ENCODE data around the gene ZNF775. TPM values are rescaled to one million over a fixed set of nuclear protein-coding genes. Genes with fewer than 3 reads are reported as not detected.
"Not testable (repeated sequence)": the region's sequence is repeated elsewhere in the genome, so short reads cannot be mapped to it uniquely, and the experiment has no call there.

ZNF775 gene
- total and polyA plus RNA-seq, 8 donors = 4.0 to 11.7 (median 5.8) TPM

DNA sequence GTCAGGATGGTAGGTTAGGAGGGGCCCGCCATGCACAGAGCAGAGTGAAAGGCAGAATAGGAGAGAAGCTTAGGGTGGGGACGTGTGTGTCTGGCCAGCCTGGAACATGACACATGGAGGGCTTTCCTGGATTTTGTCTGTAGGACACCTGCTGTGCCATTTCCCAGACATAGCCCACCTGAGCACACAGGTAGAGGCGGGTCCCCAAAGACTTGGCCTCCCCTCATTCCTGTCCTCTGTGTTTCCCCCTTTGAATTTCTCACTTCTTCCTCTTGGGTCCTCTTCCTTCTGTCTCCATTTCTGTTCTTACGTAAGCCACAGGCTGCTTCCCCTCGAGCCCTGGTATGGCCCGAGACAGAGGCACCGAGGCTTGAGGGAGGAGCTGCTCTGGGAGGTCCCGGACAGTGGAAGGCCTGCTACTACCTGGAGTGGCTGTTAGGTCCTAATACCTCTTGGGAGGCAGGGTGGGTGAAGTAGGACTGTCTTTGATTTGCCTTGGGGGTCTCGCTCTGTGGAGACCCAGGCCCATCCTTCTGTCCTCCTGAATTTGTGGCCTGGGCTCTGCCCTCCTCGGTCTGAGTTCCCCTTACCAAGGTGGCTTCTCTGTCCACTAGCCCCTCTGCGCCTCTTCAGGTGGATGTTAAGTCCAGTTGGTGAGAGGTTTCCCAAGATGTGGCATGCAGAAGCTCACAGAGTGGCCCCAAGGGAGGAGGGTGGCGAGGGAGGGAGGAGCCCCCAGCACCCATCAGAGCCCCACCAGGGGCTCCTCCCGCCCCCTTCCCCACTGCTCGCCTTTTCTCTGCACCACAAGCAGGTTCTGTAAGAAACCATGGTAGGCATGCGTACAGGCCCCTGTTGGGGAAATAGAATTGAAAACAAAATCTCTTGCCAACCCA is 5.5 kb downstream of the ZNF775 start:
- ATAC-seq (no peak), DNase-seq (peak in 1 of 4 donors; percentile 78)
- H3K27ac ChIP-seq = peak overlapping the region in 1 of 2 donors; percentile 64
- H3K27me3 ChIP-seq = no peaks in the 10 kb centered on the region
- H3K4me3 ChIP-seq = no peak overlapping the region
- TF ChIP-seq, protein P1, sequence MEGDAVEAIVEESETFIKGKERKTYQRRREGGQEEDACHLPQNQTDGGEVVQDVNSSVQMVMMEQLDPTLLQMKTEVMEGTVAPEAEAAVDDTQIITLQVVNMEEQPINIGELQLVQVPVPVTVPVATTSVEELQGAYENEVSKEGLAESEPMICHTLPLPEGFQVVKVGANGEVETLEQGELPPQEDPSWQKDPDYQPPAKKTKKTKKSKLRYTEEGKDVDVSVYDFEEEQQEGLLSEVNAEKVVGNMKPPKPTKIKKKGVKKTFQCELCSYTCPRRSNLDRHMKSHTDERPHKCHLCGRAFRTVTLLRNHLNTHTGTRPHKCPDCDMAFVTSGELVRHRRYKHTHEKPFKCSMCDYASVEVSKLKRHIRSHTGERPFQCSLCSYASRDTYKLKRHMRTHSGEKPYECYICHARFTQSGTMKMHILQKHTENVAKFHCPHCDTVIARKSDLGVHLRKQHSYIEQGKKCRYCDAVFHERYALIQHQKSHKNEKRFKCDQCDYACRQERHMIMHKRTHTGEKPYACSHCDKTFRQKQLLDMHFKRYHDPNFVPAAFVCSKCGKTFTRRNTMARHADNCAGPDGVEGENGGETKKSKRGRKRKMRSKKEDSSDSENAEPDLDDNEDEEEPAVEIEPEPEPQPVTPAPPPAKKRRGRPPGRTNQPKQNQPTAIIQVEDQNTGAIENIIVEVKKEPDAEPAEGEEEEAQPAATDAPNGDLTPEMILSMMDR (IDR thresholded peaks at IDR 0.05) = no peak
- peaks cover 6 to 34% of the 10 kb centered on the region in 2 donors for H3K4me1 ChIP-seq
- intact Hi-C loops (cut with DNase I) = no loop called here
- H3K36me3 ChIP-seq = no peaks in the 10 kb centered on the region
- H3K9me3 ChIP-seq = no peaks in the 10 kb centered on the region

DNA sequence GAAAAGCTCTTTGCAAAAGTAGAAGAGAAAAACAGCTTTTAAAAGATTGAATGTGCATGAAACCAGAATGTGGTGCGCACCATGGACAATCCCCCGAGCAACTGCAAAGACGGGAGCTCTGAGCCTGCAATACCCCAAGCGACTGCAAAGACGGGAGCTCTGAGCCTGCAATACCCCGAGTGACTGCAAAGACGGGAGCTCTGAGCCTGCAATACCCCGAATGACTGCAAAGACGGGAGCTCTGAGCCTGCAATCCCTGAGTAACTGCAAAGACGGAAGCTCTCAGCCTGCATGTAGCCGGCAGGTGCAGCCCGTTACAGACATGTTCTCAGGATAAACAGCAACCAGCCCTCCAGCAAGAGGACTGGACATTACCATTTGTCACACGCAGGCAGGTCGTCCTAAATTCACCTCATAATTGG is 6.2 kb downstream of the ZNF775 start:
- H3K4me3 ChIP-seq = no peak overlapping the region
- ATAC-seq = no peak
- H3K4me1 ChIP-seq = peaks cover 2 to 27% of the 10 kb centered on the region in 2 donors
- DNase-seq = peak in 2 of 4 donors; percentile 13 to 16
- intact Hi-C loops (cut with DNase I) = no loop called here
- TF ChIP-seq, protein P1 (IDR thresholded peaks at IDR 0.05) = no peak
- H3K27ac ChIP-seq = no peak overlapping the region
- H3K36me3 ChIP-seq = no peaks in the 10 kb centered on the region
- H3K27me3 ChIP-seq = no peaks in the 10 kb centered on the region
- H3K9me3 ChIP-seq = no peaks in the 10 kb centered on the region

- H3K36me3 ChIP-seq; H3K27me3 ChIP-seq; H3K27ac ChIP-seq; H3K9me3 ChIP-seq; DNase-seq; ATAC-seq; intact Hi-C loops (cut with DNase I); H3K4me3 ChIP-seq: not testable (repeated sequence)
- peaks cover 2 to 23% of the 10 kb centered on the region in 2 donors for H3K4me1 ChIP-seq
Observed at GRCh38 chr7:150385884-150386283, 6.8 kb downstream of the ZNF775 start.

DNA sequence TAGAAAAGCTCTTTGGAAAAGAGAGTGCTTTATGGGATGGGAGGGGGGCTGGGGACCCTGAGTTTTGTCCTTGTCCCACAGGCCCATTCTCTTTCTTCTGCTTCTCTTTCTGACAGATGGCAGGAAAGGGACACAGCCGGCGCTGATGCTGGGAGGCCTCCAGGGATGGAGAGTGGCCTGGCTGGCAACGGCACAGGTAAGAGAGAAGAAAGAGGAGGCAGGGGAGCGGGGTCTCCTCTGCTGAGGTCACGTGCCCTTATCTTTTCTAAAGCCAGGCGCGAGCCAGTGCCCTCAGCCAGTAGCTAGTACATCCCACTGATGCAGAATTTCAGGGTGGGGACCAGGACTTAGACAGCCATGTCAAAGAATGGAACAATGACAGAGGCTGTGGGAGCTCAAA is 9.2 kb downstream of the ZNF775 start:
- Histone ChIP-seq H3K9me3 (no peaks in the 10 kb centered on the region), H3K27me3 (no peaks in the 10 kb centered on the region), H3K4me3 (no peak overlapping the region), H3K27ac (no peak overlapping the region), H3K36me3 (no peaks in the 10 kb centered on the region), H3K4me1 (peaks cover 2 to 23% of the 10 kb centered on the region in 2 donors)
- DNase-seq = peak in 2 of 4 donors; percentile 19 to 63
- ATAC-seq = no peak
- TF ChIP-seq, protein P1 (IDR thresholded peaks at IDR 0.05) = no peak
- intact Hi-C loops (cut with DNase I) = no loop called here

DNA sequence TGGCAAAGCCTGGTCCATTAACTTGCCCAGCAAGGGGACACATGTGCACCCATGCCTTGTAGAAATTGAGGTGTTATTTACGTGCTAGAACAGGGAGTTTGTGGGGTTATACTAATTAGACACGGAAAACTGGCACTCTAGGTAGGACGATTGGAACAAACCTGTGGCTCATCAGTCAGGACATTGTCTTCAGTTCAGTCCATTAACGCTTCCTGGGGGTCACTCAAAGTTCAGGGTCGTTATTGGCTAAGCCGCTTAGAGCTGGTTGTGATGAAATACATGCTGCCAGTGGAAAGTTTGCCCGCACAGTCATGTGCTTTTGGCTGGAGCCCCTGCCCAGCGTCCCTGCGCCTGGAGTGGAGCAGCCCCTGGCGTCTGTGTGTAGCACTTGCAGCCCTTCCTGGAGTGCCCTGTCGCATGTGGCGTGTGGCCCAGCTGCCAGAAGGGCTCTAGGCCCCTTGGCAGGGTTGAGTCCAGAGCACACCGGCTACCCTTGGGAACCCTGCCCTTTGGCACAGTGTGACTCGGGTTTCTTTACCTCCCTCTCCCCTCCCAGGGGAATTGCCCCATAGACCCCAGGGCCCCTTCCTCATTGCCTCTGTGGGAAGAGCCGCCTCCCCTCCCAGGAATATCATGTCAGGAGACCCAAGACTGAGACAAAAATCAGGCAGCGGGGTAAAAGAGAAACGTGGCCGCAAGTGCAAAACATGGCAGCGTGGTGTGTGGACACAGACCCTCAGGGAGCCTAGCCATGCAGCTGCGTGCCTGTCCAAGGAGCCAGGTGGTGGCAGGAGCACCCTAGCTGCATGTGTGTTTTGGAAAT is 9.8 kb downstream of the ZNF775 start:
- peaks cover 2 to 22% of the 10 kb centered on the region in 2 donors for H3K4me1 ChIP-seq
- DNase-seq = peak; percentile 65 to 88 (median 77)
- TF ChIP-seq, protein P1 (IDR thresholded peaks at IDR 0.05) = peak; percentile 49 to 66
- peak; percentile 98 for ATAC-seq
- no peak overlapping the region for H3K4me3 ChIP-seq
- H3K9me3 ChIP-seq = no peaks in the 10 kb centered on the region
- H3K27ac ChIP-seq = no peak overlapping the region
- H3K36me3 ChIP-seq = no peaks in the 10 kb centered on the region
- H3K27me3 ChIP-seq = no peaks in the 10 kb centered on the region
- intact Hi-C loops (cut with DNase I) = no loop called here
